ACC112 (cell line): ENCODE measurements around the gene MRPS2.
A peak's percentile ranks its signal among the peaks of the same experiment; 100 is the strongest.

Experiments
- H2AFZ ChIP-seq: fragments of 200-600 bp; sonication (generic); one replicate; pipeline ENCODE4 v1.6.0; 2017; ENCODE audit warnings: antibody characterized with exemption, low read length; ENCODE audit not compliant: unreplicated experiment
- H3K27ac ChIP-seq: fragments of 200-600 bp; sonication (generic); 2 replicates; pipeline ENCODE4 v1.5.1; 2014; ENCODE audit warnings: low read depth, mild to moderate bottlenecking, antibody characterized with exemption, low read length, moderate library complexity
- H3K27me3 ChIP-seq: fragments of 200-600 bp; sonication (generic); 2 replicates; pipeline ENCODE4 v1.6.1; 2014; ENCODE audit warnings: mild to moderate bottlenecking, antibody characterized with exemption, low read length, moderate library complexity, mixed read lengths; ENCODE audit not compliant: insufficient read depth
- H3K36me3 ChIP-seq: fragments of 200-600 bp; sonication (generic); 2 replicates; pipeline ENCODE4 v1.6.1; 2016; ENCODE audit warnings: mild to moderate bottlenecking, antibody characterized with exemption, low read length, moderate library complexity, mixed read lengths; ENCODE audit not compliant: insufficient read depth
- H3K4me1 ChIP-seq: fragments of 200-600 bp; sonication (generic); one replicate; pipeline ENCODE4 v1.6.1; 2016; ENCODE audit warnings: low read length, mixed read lengths; ENCODE audit not compliant: insufficient read depth, unreplicated experiment, control insufficient read depth
- H3K4me3 ChIP-seq: fragments of 200-600 bp; sonication (generic); 2 replicates; pipeline ENCODE4 v1.5.1; 2014; ENCODE audit warnings: mild to moderate bottlenecking, low read depth, low read length
- H3K79me2 ChIP-seq: fragments of 200-600 bp; sonication (generic); one replicate; pipeline ENCODE4 v1.6.0; 2016; ENCODE audit warnings: low read length; ENCODE audit not compliant: control insufficient read depth, unreplicated experiment, insufficient read depth

Gene MRPS2

DNA sequence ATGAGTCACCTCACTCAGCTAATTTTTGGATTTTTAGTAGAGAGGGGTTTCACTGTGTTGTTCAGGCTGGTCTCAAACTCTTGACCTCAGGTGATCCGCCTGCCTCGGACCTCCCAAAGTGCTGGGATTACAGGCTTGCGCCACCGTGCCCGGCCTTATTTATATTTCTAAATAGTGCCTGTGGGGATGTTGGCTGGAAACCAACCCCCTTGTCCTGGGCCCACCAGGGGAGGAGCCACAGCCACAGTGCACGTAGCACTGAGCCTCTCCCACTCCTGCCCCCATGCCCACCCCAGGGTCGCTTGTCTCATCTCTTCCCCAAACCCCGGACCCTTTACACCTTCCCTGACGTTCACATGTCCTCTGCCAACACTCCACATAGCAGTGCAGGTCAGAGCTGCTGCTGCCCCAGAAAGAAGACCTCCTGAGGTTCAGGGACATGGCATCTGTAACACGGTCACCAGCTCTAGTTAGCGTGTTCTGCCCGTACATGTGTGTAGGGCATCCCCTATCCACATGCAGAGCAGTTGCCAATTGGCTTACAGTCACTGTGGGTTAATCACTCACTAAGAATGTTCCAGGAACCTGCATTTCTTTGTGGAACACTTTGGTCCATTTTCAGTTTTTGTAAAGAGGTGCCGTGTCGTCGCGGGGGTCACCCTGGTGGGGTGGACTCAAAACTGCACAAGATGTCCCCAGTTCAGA is 10.2 kb upstream of the MRPS2 start:
- Histone ChIP-seq H3K79me2 (no peaks in the 10 kb centered on the region), H3K4me3 (no peak overlapping the region), H2AFZ (no peak overlapping the region), H3K27ac (no peak overlapping the region), H3K4me1 (no peaks in the 10 kb centered on the region), H3K36me3 (no peaks in the 10 kb centered on the region), H3K27me3 (no peaks in the 10 kb centered on the region)

GRCh38 chr9:135490980-135491464 is 9.5 kb upstream of the MRPS2 start:
- H3K4me3 ChIP-seq, result no peak overlapping the region
- H3K27ac ChIP-seq, result no peak overlapping the region

GRCh38 chr9:135491764-135492163 is 8.7 kb upstream of the MRPS2 start:
- H3K4me3 ChIP-seq, result no peak overlapping the region
- H3K27me3 ChIP-seq, result no peaks in the 10 kb centered on the region
- H3K36me3 ChIP-seq, result no peaks in the 10 kb centered on the region
- H3K27ac ChIP-seq, result no peak overlapping the region
- no peak overlapping the region for H2AFZ ChIP-seq
- H3K79me2 ChIP-seq, result no peaks in the 10 kb centered on the region
- no peaks in the 10 kb centered on the region for H3K4me1 ChIP-seq

More at GRCh38 chr9:135490980-135491464, 9.5 kb upstream of the MRPS2 start:
- no peak overlapping the region for H2AFZ ChIP-seq
- no peaks in the 10 kb centered on the region for H3K36me3 ChIP-seq
- H3K4me1 ChIP-seq, result no peaks in the 10 kb centered on the region
- no peaks in the 10 kb centered on the region for H3K27me3 ChIP-seq
- H3K79me2 ChIP-seq, result no peaks in the 10 kb centered on the region

DNA sequence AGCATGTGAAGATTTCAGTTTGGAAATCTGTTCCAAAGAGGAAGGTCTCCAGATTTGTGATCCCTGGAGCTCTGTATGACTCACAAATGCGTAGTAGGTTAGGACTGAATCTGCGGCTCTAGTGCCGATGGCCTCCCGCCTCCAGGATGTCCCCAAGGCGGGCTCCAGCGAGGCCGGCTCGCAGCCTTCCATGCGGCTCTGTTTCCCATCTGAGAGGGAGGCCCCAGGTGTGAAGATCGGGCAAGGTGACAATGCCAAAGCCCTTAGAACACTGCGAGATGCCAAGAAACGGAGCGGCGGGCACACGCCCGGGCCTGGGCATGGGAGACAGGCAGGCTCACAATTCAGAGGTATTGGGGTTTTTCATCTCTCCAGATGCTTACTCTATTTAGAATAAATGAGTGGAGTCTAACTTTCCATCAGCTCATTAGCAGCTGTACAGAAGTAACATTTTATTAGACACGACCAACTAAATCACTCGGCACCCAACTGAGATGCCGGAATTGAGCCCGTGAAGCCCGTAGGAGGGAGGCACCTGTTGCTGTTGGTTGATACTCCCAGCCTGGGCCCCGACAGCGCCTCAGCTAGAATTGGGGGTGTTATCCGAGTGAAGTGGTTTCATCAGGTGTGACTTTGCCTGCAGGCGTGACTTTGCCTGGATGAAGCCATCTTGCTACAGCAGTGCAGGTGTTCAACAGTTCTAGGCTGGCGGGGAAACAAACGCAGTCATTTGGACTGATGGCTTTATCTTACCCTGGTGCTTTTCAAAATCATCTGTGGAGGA is 7.4 kb upstream of the MRPS2 start:
- no peaks in the 10 kb centered on the region for H3K79me2 ChIP-seq
- H3K27ac ChIP-seq, result no peak overlapping the region
- H3K4me3 ChIP-seq, result no peak overlapping the region
- no peaks in the 10 kb centered on the region for H3K36me3 ChIP-seq
- no peaks in the 10 kb centered on the region for H3K4me1 ChIP-seq
- no peaks in the 10 kb centered on the region for H3K27me3 ChIP-seq
- no peak overlapping the region for H2AFZ ChIP-seq

- H3K4me1 ChIP-seq, result no peaks in the 10 kb centered on the region
- H3K36me3 ChIP-seq, result no peaks in the 10 kb centered on the region
- H3K27me3 ChIP-seq, result no peaks in the 10 kb centered on the region
- no peak overlapping the region for H3K4me3 ChIP-seq
- no peaks in the 10 kb centered on the region for H3K79me2 ChIP-seq
- H3K27ac ChIP-seq, result no peak overlapping the region
- no peak overlapping the region for H2AFZ ChIP-seq
Observed at GRCh38 chr9:135494791-135495559, 5.5 kb upstream of the MRPS2 start.

- Histone ChIP-seq H3K27me3 (no peaks in the 10 kb centered on the region), H3K36me3 (peaks cover 9% of the 10 kb centered on the region; the same call in 1 of the 2 replicates), H2AFZ (no peak overlapping the region), H3K4me3 (0 out of 2 replicates have a peak overlapping the region, but pooled peaks have one; percentile 87), H3K79me2 (peaks cover 16% of the 10 kb centered on the region), H3K27ac (no peak overlapping the region), H3K4me1 (peaks cover 7% of the 10 kb centered on the region)
Observed at GRCh38 chr9:135498381-135499126, 1.9 kb upstream of the MRPS2 start.

DNA sequence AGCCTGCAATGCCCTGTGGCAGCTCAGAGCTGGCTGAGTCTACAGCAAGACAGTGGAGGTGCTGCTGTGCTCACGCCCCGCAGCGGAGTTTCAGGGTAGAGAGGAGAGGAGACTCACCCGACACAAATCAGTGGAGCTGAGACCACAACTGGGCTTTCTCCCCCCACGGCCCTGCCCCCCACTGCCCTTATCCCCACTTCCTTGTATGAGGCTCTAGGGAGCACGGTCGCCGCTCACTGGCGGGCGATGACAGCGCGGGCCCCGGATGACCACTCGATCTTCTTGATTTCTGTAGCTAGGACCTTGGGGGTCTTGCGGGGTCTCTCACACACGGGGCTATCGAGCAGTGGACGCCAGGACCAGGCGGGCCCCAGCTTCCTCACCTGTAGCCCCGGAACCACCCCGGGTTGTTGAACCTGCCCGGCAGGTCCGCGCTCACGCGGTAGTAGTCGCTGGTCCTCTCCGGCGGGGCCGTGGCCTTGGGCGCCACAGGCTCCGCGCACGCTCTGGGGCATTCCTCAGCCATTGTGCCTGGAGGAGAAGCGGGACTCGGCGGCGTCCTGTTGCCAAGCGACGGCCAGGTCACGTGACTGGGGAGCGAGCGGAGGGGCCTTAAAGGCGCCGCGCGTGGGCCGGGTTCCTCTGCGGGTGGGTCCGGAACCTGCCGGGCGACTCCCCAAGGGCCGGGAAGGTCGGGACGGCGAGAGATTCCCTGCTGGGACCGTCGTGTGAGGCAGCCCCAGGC is 984 bp upstream of the MRPS2 start:
- Histone ChIP-seq H3K4me1 (peaks cover 7% of the 10 kb centered on the region), H3K4me3 (peak overlapping the region; percentile 87), H3K79me2 (peaks cover 16% of the 10 kb centered on the region), H3K36me3 (peaks cover 9% of the 10 kb centered on the region; the same call in 1 of the 2 replicates), H3K27ac (no peak overlapping the region), H3K27me3 (no peaks in the 10 kb centered on the region), H2AFZ (peak overlapping the region; percentile 66)

GRCh38 chr9:135500071-135500524 is 384 bp upstream of the MRPS2 start:
- Histone ChIP-seq H2AFZ (peak overlapping the region; percentile 66), H3K36me3 (peaks cover 9% of the 10 kb centered on the region; the same call in 1 of the 2 replicates), H3K27ac (no peak overlapping the region), H3K27me3 (no peaks in the 10 kb centered on the region), H3K79me2 (peaks cover 16% of the 10 kb centered on the region), H3K4me1 (peaks cover 7% of the 10 kb centered on the region), H3K4me3 (peak overlapping the region; percentile 87)

DNA sequence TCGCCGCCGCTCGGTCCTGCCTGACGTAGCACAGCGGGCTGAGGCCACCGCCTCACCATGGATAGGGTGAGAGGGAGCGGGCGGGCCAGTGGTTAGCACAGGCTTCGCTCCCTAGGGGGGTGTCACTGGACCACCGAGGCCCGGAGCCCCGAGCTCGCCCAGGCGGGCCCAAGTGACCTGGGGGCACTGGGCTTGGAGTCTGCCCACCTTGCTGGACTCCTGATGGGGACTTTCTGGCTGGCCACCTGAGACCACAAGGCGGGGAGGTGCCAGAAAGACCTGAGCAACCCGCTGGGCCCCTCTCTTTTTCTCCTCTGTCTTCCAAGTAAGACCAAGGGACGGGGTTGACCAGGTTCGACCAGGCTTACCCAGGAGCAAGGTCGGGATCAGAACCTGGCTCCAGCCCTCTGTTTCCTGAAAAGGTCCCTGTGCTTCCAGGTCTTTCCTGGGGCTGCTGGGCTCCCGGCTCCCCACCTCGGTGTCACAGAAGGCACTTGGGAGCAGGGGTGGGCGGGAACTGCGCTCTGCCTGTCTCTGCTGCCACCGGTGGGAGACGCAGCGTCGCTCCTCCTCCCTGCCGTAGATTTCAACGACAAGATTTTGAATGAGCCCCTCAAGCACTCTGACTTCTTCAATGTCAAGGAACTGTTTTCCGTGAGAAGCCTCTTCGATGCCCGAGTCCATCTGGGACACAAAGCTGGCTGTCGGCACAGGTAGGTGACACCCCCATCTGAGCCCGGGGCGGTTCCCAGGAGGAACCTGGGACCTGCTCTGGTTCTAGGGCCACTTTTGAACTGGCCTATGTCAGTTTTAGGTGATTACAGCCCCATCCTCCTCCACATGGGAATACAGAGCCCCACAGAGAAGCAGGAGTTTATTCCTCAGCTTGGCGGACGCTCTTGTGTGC is 1.0 kb downstream of the MRPS2 start:
- Histone ChIP-seq H3K4me1 (peaks cover 7% of the 10 kb centered on the region), H3K79me2 (peaks cover 16% of the 10 kb centered on the region), H3K36me3 (peaks cover 9% of the 10 kb centered on the region; the same call in 1 of the 2 replicates), H3K4me3 (peak overlapping the region; percentile 87), H3K27ac (peak overlapping the region; percentile 22; the same call in 1 of the 2 replicates), H3K27me3 (no peaks in the 10 kb centered on the region), H2AFZ (no peak overlapping the region)
